GM18520 (cell line): ENCODE results near the gene HNRNPH2.

Experiments used
- ATAC-seq: cut with Tn5 transposase; IDR thresholded peaks from one replicate; pipeline ENCODE4 v1.9.1; 2021; ENCODE audit not compliant: unreplicated experiment

Gene HNRNPH2

GRCh38 chrX:101450961-101451360 is 42.9 kb downstream of the HNRNPH2 start:
- ATAC-seq = no peak

GRCh38 chrX:101452056-101452455 is 44.0 kb downstream of the HNRNPH2 start:
- ATAC-seq = no peak

DNA sequence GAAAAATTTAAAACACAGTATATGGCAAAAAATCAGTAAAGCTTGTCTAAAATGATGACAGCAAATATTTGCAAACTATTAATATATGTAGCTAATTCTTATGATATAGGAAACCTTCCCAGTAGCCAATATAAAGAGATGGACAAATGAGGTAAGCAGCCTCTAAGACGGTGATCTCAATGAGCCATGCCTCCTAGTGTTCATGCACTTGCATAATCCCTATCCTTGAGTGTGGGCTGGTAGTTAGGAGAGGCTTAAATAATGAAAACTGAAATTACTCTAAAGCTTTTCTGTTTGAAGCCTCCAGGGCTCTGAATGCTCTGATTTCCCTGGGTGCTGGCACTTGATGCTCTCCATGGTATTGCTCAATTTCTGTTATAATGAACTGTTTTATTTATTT is 52.6 kb downstream of the HNRNPH2 start:
- ATAC-seq = no peak

GRCh38 chrX:101462892-101463291 is 54.9 kb downstream of the HNRNPH2 start:
- ATAC-seq = no peak
